HG02798 (cell line): ENCODE results near the gene C1orf216.
"Not testable (repeated sequence)": the region's sequence is repeated elsewhere in the genome, so short reads cannot be mapped to it uniquely, and the experiment has no call there.

Experiments
- ATAC-seq: cut with Tn5 transposase; IDR thresholded peaks from one replicate; pipeline ENCODE4 v1.9.1; 2021; ENCODE audit warnings: mild to moderate bottlenecking; ENCODE audit not compliant: unreplicated experiment, poor library complexity

The C1orf216 gene

DNA sequence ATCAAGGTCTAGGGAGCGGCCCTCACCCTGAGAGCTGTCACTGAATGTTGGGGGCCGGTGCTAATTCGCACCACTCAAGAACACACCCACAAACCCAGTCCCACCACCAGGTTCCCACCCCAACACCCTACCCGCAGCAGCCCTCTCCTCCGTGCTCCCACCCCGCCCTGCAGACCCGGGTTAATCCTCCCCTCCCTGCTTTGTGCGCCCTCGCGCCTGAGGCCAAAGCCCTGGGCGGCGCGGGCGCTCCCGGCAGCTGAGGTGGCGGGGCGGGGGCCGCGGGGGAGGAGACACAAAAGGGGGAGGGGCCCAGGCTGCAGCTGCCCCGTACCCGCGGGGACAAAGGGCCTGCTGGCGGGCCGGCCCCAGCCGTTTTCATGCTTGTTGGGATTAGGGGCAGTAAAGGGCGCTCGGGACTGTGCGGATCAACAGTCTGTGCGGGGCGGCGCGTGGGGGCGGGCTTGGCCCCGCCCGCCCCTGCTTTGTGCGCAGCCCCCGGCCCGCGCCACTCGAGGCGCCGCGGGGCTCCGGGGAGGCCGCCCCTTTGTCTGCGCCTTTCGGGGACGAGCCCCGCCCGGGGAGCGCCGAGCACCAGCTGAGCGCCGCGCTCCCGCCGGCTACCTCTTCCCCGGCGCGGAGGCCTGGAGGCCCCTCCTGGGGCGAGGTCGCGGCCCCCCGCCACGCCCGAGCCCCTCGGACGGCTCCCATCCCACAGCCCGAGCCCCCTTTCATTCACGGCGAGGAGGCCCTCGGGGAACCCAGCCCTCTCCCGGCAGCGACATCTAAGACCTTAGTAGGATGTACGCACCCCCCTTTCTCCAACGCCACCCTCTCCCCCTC, 10.9 kb downstream of the C1orf216 start:
- no peak for ATAC-seq

DNA sequence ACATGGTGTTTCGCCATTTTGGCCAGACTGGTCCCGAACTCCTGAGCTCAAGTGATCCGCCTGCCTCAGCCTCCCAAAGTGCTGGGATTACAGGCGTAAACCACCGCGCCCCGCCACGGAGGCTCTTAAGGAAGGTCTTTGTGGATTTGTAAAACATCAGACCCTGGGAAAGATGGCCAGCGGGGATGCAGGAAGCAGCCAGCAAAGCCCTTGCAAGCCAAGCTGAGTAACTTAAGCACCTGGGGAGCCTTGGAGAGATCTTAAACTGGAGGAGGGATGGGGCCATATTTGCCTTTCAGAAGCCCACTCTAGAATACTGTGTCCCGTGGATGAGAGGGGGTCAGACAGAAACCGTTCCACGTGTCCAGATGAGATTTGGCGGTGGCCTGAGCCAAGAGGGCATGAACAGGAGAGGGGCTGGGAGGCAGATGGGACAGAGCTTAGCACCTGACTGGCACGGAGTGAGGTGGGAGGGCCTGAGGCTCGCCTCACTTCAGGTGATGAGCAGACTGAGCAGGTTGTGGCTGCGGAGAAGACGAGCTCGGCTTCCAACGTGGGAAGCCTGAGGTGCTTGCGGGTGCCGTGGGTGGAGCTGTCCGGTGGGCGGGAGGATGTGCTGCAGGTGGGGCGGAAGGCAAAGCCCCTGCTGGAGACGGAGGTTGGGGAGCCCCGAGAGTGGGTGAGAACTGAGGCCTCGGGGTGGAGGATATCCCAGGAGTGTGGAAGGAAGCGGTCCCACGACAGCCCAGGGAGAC, 11.7 kb downstream of the C1orf216 start:
- no peak for ATAC-seq

DNA sequence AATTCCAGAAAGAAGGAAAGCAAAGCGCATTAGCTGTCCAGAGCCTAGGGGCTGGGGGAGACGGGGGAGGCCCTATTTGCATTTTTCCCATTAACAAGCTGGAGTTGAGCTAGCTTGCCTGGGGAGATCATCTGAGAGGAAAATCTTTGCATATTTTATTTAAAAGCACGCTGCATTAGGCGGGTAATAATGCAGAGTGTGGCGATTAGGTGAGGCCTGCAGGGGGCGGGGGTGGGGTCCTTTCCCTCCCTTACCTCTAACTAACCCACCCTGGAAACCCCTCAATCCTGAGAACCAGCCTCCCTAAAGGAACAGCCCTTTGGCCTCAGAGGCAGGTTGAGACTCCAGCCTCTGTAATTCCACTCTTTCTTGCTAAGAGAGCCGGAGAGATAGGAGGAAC, 16.2 kb downstream of the C1orf216 start:
- ATAC-seq = no peak

DNA sequence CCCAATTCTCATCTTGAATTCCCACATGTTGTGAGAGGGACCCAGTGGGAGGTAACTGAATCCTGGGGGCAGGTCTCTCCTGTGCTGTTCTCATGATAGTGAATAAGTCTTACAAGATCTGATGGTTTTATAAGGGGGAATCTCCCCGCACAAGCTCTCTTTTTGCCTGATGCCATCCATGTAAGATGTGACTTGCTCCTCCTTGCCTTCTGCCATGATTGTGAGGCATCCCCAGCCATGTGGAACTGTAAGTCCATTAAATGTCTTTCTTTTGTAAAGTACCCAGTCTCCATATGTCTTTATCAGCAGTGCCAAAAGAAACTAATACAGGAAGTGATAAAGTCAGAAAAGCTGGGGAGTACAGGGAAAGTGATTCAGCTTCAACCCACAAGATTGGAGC, 19.5 kb downstream of the C1orf216 start:
- ATAC-seq = not testable (repeated sequence)

DNA sequence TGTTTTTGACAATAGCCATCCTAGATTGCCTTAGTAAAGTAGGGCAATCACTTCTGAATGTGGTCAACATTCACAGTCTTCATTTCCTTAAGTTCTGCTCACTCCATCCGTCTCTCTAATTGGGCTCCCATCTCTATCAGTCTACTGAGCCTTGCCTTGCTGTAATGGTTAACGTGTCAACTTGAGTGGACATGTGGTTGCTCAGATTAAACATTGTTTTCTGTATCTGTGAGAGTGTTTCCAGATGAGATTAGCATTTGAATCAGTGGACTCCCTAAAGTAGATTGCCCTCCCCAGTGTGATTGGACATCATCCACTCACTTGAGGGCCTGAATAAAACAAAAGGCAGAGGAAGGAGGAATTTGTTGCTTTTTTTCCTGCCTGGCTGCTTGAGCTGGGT, 26.4 kb downstream of the C1orf216 start:
- no peak for ATAC-seq

DNA sequence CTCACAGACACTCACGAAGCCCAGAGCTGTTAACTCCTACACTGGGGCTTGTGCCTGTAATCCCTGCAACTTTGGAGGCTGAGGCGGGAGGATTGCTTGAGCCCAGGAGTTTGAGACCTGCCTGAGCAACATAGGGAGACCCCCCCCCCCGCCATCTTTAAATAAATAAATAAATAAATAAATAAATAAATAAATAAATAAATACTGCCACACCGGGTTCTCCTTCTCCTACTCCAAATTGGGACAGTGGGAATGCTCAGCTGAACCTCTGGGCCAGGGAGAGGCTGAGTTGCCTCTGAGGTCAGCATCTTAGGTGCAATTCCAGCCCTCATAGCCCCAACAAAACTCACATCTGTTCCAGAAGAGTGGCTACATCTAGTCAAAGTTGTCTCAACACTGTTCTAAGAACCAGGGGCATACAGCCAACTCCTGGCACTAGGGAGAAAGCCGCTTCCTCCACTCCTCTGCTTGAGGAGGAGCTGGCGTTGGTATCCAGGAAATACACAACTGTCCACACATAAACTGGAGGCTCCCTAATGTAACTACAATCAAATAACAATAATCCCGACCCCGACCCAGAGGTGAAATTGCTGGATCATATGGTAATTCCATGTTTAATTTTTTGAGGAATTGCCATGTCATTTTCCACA, 27.0 kb downstream of the C1orf216 start:
- ATAC-seq = no peak

DNA sequence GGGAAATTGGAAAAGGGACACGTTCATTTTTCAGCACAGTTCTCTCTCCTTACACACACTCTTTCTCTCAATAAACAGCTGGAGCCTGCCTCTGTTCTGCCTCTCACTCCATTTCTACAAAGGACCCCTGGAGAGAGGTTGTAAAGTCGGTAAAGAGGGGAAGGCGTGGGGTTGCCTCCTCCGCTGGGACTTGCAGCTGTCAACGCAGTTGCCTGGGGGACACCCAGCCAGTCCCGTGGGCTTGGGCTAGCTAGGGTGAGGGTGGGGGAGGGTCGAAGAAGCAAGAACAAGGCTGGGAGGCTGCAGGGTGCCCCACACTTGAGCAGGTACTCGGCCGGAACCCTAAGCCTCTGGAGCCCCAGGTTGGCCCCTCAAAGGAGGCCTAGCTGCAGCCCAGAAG, 27.6 kb downstream of the C1orf216 start:
- ATAC-seq = no peak

DNA sequence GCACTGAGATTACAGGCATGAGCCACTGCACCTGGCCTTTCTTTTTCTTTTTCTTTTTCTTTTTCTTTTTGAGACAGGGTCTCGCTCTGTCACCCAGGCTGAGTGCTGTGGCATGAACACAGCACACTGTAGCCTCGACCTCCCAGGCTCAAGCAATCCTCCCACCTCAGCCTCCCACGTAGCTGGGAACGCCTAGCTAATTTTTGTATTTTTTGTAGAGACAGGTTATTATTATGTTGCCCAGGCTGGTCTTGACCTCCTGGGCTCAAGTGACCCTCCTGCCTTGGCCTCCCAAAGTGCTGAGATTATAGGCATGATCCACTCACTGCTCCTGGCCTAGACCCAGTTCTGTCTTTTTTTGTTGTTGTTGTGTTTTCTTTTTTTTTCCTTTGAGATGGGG, 28.6 kb downstream of the C1orf216 start:
- ATAC-seq = not testable (repeated sequence)

DNA sequence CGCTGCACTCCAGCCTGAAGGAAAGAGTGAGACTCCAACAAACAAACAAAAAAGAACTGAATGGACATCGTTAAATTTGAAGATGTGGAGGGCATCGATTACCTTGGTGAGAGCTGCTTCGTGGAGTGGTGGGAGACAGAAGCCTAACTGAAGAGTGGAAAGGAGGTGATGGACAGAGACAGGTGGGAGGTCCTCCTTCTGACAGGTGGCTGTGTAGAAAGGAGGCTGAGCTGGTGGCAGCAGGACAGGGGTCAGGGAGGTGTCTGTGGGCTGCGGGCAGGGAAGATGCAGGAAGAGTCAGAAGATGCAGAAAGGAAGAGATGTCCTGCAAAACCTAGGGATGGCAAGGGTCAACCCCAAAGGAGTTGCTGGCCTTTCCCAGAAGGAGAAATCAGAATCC, 30.5 kb downstream of the C1orf216 start:
- ATAC-seq = no peak

DNA sequence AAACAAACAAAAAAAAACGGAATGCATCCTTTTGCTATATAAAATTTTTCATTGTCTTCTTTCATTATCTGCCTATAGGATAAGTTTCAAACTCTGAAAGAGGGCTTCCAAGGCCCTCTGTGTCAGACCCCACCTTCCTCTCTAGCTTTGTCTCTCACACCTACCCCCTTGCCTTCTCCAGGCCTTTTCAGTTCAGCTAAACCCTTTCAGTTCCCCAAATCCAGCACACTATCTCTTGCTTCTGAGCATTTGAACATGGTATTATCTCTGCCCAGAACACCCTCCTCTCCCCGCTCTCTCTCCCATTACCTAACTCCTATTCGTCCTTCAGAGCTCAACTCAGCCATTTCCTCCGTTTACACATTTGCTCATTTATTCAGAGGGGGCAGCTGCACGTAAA, 35.7 kb downstream of the C1orf216 start:
- no peak for ATAC-seq

DNA sequence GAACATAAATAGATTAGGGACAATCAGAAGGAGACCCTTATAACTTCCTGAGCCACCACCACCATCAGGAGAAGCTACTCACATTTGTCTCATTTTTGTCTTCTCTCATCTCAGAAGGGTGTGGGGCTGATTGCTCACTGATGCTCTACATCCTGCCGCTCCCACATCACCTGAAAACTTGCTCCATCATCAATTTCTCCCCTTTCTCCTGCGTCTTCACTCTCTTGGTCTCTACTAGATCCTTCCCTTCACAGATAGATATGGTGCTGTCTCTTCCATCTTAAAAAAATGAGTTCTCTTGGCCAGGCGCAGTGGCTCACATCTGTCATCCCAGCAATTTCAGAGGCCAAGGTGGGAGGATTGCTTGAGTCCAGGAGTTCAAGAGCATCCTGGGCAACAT, 38.4 kb downstream of the C1orf216 start:
- no peak for ATAC-seq

DNA sequence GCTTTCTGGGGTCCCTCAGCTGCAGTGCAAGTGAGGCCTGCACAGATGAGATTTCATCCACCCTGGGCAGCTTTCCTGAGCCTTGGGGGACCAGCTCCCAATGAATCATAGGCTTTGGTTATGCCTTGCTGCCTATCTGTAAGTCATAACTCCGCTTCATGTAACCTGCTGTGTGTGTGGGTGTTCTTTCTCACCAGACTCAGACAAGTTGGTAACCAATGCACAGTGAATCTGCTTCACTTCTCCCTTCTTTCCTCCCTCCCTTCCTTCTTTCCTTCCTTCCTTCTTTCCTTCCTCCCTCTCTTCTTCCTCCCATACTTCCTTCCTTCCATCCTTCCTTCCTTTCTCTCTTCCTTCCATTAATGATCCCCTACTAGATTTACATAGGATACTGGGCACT, 42.9 kb downstream of the C1orf216 start:
- ATAC-seq = no peak

DNA sequence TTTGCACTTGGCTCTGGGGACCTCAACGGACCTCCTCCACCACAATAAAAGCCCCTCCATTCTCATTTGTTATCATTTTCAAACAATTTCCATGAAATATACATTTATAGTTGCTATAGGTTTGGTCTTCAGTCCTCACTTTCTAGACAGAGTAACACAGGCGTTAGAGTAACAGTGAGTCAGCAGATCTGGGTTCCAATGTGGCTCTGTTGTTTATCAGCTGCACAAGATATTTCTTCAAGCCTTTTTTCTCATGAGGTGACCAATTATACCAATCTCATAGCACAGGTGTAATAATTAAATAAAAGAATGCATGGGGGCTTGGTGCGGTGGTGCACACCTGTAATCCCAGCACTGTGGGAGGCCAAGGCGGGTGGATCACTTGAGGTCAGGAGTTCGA, 44.6 kb downstream of the C1orf216 start:
- no peak for ATAC-seq

DNA sequence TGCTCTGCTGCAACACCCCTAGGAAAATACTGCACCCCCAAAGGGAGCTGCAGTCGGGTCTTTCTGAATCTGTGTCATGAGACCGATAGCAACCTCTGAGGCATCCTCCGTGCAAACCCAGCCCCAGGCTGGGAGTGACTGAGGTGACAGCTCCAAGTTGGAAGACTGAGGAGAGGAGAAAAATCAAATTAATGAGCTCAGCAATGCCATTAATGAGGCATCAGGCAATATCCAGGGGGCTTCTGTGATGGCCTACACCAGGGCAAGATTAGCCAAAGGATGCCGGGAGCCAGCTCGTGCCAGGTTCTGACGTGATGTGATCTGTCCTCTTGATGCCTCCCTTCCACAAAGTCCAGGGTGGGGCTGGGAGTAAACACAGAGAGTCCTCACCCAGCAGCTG, 46.6 kb downstream of the C1orf216 start:
- ATAC-seq = no peak

DNA sequence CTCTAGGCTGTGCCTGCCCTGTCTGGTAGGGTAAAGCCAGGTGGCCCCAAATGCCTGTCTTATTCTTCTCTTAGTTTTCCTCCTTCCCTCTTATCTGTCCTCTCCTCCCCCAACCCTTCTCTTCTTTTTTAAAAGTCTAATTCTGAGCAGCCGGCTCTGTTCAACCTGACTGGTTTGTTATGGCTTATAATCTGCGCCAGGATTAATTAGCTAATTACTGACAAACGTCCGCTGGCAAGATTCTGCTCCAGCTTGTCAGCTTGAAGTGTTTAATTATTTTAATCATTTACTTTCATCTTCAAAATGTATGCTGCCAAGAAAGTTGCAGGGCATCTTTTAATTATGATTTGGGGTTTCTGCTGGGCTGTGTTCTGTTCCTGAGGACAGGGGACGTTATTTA, 50.2 kb downstream of the C1orf216 start:
- ATAC-seq = no peak

DNA sequence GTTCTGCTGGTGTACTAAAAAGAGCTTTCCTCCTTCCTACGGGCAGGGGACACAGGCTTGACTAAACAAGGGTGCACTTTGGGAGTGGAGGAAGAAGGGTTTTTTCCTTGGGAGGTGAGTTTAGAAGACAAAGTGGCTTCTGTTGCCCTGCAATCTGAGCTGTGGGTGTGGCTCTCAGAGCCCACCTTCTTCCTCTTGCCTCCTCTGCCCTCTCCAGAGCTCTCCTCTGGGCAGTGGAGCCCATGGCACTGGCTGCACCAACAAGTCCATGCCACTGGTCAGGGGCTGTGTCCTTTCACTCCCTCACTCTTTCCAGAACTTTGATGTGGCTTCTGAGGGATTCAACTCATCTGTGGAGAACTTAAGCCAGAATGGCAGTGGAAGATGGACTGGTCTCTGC, 51.8 kb downstream of the C1orf216 start:
- ATAC-seq = no peak

DNA sequence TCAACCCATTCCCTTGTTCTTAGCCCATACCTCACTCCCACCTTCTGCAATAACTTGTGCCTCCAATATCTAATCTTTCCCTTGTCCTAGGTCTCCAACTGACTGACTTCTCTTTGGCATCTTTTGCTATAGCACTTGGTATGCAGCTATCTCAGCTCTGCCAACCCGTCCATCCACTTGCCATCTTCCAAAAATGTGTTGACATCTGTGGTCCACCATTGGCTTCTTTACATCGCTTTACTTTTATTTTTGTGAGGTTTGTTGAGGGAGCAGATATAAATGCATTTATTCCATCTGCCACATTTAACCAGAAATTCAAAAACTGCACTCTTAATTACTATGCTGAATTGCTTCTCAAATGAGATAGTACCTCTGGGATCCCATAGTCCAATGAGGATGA, 52.5 kb downstream of the C1orf216 start:
- no peak for ATAC-seq
